Heart left ventricle (tissue), 16 donors: ENCODE measurements around the gene NLRP12. TPM values are rescaled to one million over a fixed set of nuclear protein-coding genes. Genes with fewer than 3 reads are reported as not detected.
"Not testable (repeated sequence)": the region's sequence is repeated elsewhere in the genome, so short reads cannot be mapped to it uniquely, and the experiment has no call there.

ENCODE experiments used
- ATAC-seq, 4 donors: fragments of 200-7000 bp; cut with Tn5 transposase; one replicate each; pipeline ENCODE4 v1.9.1; 2020 to 2022; ENCODE audit warnings: moderate library complexity in 4 of 4, mild to moderate bottlenecking in 3 of 4, moderate number of reproducible peaks in 1 of 4
- DNase-seq, 5 donors: peaks; one replicate each; pipeline ENCODE4 v3.0.0-alpha.2; 2020
- H3K27ac ChIP-seq, 12 donors: fragments of 200-600 bp; sonication (generic) in 4 of 12; one replicate each; pipeline versions ENCODE4 v1.5.0 to v1.8.0; 2016 to 2022; ENCODE audit warnings: mild to moderate bottlenecking in 2 of 12
- H3K27me3 ChIP-seq, 9 donors: fragments of 200-600 bp; sonication (generic) in 2 of 9; one replicate each; pipeline versions ENCODE4 v1.5.1 to v1.8.0; 2016 to 2022; ENCODE audit warnings: mild to moderate bottlenecking in 3 of 9
- H3K36me3 ChIP-seq, 9 donors: fragments of 200-600 bp; sonication (generic) in 2 of 9; one replicate each; pipeline versions ENCODE4 v1.5.0 to v1.8.0; 2018 to 2022; ENCODE audit warnings: mild to moderate bottlenecking in 2 of 9
- H3K4me1 ChIP-seq, 12 donors: fragments of 200-600 bp; sonication (generic) in 4 of 12; one replicate each; pipeline versions ENCODE4 v1.5.0 to v1.8.0; 2016 to 2022; ENCODE audit warnings: mild to moderate bottlenecking in 3 of 12
- H3K4me3 ChIP-seq, 12 donors: fragments of 200-600 bp; sonication (generic) in 4 of 12; one replicate each; pipeline versions ENCODE4 v1.5.0 to v1.8.0; 2017 to 2022; ENCODE audit warnings: mild to moderate bottlenecking in 9 of 12, moderate library complexity in 4 of 12
- H3K9me3 ChIP-seq, 12 donors: fragments of 200-600 bp; sonication (generic) in 4 of 12; one replicate each; pipeline versions ENCODE4 v1.5.0 to v1.8.0; 2016 to 2022; ENCODE audit warnings: mild to moderate bottlenecking in 1 of 12
- CTCF ChIP-seq, 12 donors: fragments of 200-600 bp; sonication (generic) in 4 of 12; IDR thresholded peaks; one replicate each; pipeline versions ENCODE4 v1.5.0 to v1.8.0; 2018 to 2022; ENCODE audit warnings: antibody characterized with exemption in 12 of 12, mild to moderate bottlenecking in 5 of 12
- POLR2A ChIP-seq, 2 donors: fragments of 450-650 bp; IDR thresholded peaks; one replicate each; pipeline ENCODE4 v1.6.1; 2017; ENCODE audit warnings: antibody characterized with exemption in 2 of 2, mild to moderate bottlenecking in 2 of 2, moderate library complexity in 2 of 2
- WGBS, 4 donors: extraction: QIAGEN DNeasy Blood & Tissue Kit in 2 of 4; methylation state at CpG; one replicate each; pipeline versions ENCODE4 v1.1.5 to v1.1.7; 2013 to 2018; 5-methylcytosine and 5-hydroxymethylcytosine counted together
- intact Hi-C, 10 donors: fragments of 100-400 bp; cut with DNase I; formaldehyde crosslinking; loops; one replicate each; pipeline versions ENCODE4 v1.11.1 to v1.14.2; 2022
- polyA plus RNA-seq, 2 donors: library from polyadenylated mRNA; stranded (reverse); fragments of 200-250 nt; gene quantifications; one replicate each; pipeline ENCODE4 v1.2.3, GENCODE V29; 2013
- total RNA-seq, 9 donors: library from RNA; depleted of rRNA in 2 of 9; stranded (reverse); fragments of >200 nt in 2 of 9; fragmentation: NEBNext Ultra II Directional in 3 of 9; extraction: Animal tissue kit (Norgen Biotek cat#: 25700) in 3 of 9; gene quantifications; one replicate each; pipeline versions ENCODE4 v1.1.0 to v1.2.4, GENCODE V29; 2016 to 2023
- donor health status: ischemic (EF 13 %, LVEDD 7.1; RV severe dilation, severe dysfunction).
- donor health status: healthy with polysubstance abuse.
- donor health status: DM: no; HTN: yes; CAD: no.
- donor health status: DM: no; HTN: no; CAD: no.
- donor health status: ischemic (EF 25% LVEDD 6.9; RV normal size, moderate dysfunction).
- donor health status: ischemic (EF 25% LVEDD 5.7; RV mildly dilated, moderate dysfunction).
- donor health status: healthy.
- donor health status: DM: yes; HTN: yes; CAD: no.
- donor health status: ischemic (EF 35%, LVEDD 5.7; RV mildly dilated, moderate dysfunction).
- donor health status: nonischemic (EF 11% LVEDD 7.7; RV severe dilation, severe dysfunction).
- donor health status: DM: yes; HTN: yes; CAD: no.
- donor health status: PGD.
- donor health status: ischemic (EF 29% LVEDD 5.4; RV normal size, mild dysfunction).
- donor health status: nonischemic (EF 23%, LVEDD 6.1; RV moderate dilation, normal function).

Gene NLRP12
- total and polyA plus RNA-seq, 11 donors = 0.07 to 1.5 (median 0.36) TPM

DNA sequence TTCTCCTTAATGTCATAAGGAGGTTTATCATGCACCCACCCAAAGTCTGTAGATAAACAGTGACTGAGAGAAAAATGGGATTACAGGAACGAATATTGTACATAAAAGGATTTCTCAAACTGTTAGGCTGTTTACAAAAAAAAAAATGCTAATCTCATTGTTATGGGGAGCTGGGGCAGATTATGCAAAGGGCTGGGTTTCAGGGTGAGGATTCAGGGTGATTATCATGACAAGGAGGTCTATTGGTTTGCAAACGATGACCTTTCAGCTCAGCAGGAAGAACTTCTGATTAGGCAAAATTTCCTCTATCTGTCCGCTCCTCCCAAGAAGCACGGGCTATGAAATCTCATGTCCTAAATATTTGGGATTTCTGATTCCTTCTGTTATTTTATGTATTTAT, 41.4 kb downstream of the NLRP12 start:
- ATAC-seq = no peak
- DNase-seq = no peak

DNA sequence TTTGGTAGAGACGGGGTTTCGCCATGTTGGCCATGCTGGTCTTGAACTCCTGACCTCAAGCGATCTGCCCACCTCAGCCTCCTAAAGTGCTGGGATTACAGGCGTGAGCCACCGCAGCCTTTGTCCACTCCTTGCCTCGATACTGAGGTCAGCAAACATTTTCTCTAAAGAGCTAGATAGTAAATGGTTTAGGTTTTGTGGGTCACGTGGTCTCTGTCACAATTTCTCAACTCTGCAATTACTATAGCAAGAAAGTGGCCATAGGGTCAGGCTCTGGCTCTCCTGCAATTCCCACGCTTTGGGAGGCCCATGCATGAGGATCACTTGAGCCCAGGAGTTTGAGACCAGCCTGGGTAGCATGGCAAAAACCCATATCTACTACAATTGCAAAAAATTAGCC, 42.8 kb downstream of the NLRP12 start:
- H3K9me3 ChIP-seq, H3K36me3 ChIP-seq, H3K27me3 ChIP-seq, H3K4me1 ChIP-seq, intact Hi-C loops, H3K27ac ChIP-seq, ATAC-seq, DNase-seq, H3K4me3 ChIP-seq: not testable (repeated sequence)
- 81 to 97% (median 91%) methylated on average over 7 to 8 of the region's 8 CpGs for WGBS, 4 donors

More for the DNA sequence above, 41.4 kb downstream of the NLRP12 start:
- 52 to 70% (median 66%) methylated on average over 4 of the region's 4 CpGs for WGBS, 4 donors
- no peaks in the 10 kb centered on the region for H3K4me1 ChIP-seq
- H3K9me3 ChIP-seq = no peaks in the 10 kb centered on the region
- H3K27ac ChIP-seq = no peak overlapping the region
- H3K4me3 ChIP-seq = no peak overlapping the region
- H3K27me3 ChIP-seq = no peaks in the 10 kb centered on the region
- TF ChIP-seq POLR2A (IDR thresholded peaks at IDR 0.05) (no peak), CTCF (IDR thresholded peaks at IDR 0.05) (no peak)
- no peaks in the 10 kb centered on the region for H3K36me3 ChIP-seq
- intact Hi-C loops = no loop called here

DNA sequence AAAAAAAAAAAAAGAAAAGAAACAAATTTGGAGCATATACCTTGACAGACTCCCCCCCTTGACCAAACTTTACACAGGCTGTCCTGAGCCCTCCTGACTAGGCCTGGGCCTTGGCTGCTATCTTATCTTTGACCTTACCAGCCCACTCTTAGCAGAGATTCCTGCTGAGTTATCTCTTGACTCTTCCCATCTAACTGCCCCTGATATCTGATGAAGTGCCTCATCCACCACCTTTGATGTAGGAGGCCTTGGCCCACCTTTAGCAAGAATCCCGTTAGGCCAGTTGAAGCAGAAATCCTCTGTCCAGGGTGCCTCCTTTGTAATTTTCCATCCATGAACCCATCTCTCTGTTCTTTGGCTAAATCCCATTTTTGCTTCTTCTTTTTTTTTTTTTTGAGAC, 43.6 kb downstream of the NLRP12 start:
- H3K27ac ChIP-seq = no peak overlapping the region
- no peaks in the 10 kb centered on the region for H3K27me3 ChIP-seq
- no peak for ATAC-seq
- DNase-seq = no peak
- no peak overlapping the region for H3K4me3 ChIP-seq
- H3K9me3 ChIP-seq = no peaks in the 10 kb centered on the region
- TF ChIP-seq CTCF (IDR thresholded peaks at IDR 0.05) (no peak), POLR2A (IDR thresholded peaks at IDR 0.05) (no peak)
- WGBS, 4 donors = 47 to 52% (median 49%) methylated on average over 1 of the region's 1 CpG
- no peaks in the 10 kb centered on the region for H3K36me3 ChIP-seq
- H3K4me1 ChIP-seq = no peaks in the 10 kb centered on the region
- intact Hi-C loops = no loop called here

- ATAC-seq (no peak), DNase-seq (no peak)
- Histone ChIP-seq H3K27ac (no peak overlapping the region), H3K27me3 (peaks cover 0 to 6% (median 0%) of the 10 kb centered on the region in 9 donors), H3K4me1 (no peaks in the 10 kb centered on the region), H3K36me3 (no peaks in the 10 kb centered on the region), H3K9me3 (no peaks in the 10 kb centered on the region), H3K4me3 (no peak overlapping the region)
- 58 to 71% (median 66%) methylated on average over 18 of the region's 18 CpGs for WGBS, 4 donors
- intact Hi-C loops = no loop called here
- TF ChIP-seq CTCF (IDR thresholded peaks at IDR 0.05) (no peak), POLR2A (IDR thresholded peaks at IDR 0.05) (no peak)
Observed at GRCh38 chr19:53775524-53775923, 48.6 kb downstream of the NLRP12 start.

GRCh38 chr19:53774491-53774890, 49.6 kb downstream of the NLRP12 start:
- H3K4me1 ChIP-seq, ATAC-seq, H3K4me3 ChIP-seq, H3K9me3 ChIP-seq, DNase-seq, H3K36me3 ChIP-seq, H3K27ac ChIP-seq, intact Hi-C loops: not testable (repeated sequence)
- WGBS, 4 donors = 28 to 41% (median 33%) methylated on average over 6 to 7 of the region's 7 CpGs
- peaks cover 0 to 14% (median 0%) of the 10 kb centered on the region in 9 donors for H3K27me3 ChIP-seq
